Suprapubic skin (tissue), 3 donors: ENCODE measurements around the gene TECTA.

Experiments
- EP300 ChIP-seq: sonication (generic); formaldehyde crosslinking; IDR thresholded peaks from one replicate; pipeline ENCODE4 v1.6.1; 2017; ENCODE audit warnings: antibody characterized with exemption
- TF ChIP-seq, protein P1 (sequence below), 2 donors: fragments of 200-600 bp in 1 of 2; fragments of 450-650 bp in 1 of 2; sonication (generic) in 1 of 2; IDR thresholded peaks; one replicate each; pipeline ENCODE4 v1.5.1; 2016 to 2019; ENCODE audit warnings: antibody characterized with exemption in 2 of 2, mild to moderate bottlenecking in 1 of 2, moderate library complexity in 1 of 2

DNA sequence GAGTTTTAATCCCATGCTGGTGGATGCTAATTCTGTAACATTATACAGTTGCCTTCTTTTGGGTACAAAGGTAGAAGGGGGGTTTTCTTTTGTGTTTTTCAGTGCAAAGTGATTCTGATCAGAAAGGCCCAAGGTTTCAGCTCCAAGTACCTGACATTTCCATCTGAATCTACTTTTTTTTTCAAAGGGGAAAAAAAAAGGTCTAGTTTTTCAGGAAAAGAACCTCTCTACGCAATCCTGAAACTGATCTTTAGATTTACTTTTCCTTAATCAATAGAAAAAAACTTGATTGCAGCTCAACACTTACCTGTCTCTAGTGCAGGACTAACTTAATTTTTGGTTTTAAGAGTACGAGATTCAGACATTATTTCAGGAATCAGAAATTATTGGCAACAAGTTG, at the start of gene TECTA:
- no peak for TF ChIP-seq EP300
- TF ChIP-seq, protein P1, sequence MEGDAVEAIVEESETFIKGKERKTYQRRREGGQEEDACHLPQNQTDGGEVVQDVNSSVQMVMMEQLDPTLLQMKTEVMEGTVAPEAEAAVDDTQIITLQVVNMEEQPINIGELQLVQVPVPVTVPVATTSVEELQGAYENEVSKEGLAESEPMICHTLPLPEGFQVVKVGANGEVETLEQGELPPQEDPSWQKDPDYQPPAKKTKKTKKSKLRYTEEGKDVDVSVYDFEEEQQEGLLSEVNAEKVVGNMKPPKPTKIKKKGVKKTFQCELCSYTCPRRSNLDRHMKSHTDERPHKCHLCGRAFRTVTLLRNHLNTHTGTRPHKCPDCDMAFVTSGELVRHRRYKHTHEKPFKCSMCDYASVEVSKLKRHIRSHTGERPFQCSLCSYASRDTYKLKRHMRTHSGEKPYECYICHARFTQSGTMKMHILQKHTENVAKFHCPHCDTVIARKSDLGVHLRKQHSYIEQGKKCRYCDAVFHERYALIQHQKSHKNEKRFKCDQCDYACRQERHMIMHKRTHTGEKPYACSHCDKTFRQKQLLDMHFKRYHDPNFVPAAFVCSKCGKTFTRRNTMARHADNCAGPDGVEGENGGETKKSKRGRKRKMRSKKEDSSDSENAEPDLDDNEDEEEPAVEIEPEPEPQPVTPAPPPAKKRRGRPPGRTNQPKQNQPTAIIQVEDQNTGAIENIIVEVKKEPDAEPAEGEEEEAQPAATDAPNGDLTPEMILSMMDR (IDR thresholded peaks at IDR 0.05), result no peak
